ENCODE measurements around the gene PTGIS.

PTGIS gene

DNA sequence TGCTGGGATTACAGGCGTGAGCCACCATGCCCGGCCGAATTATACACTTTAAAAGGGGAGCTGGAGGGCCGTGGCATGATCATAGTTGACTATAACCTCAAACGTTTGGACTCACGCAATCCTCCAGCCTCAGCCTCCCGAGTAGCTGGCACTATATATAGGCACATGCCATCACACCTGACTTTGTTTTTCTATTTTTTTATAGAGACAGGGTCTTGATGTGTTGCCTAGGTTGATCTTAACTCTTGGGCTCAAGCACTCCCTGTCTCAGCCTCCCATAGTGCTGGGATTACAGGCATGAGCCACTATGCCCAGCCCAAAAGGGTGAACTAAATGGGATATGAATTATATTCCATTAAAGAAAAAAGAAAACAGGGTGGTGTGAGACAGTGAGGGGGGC, 7.8 kb downstream of the PTGIS start:
- DNase-seq (ENCODE audit: low read depth): no peak

GRCh38 chr20:49559411-49560081, 8.4 kb downstream of the PTGIS start:
- no peak for DNase-seq (ENCODE audit: low read depth)

DNA sequence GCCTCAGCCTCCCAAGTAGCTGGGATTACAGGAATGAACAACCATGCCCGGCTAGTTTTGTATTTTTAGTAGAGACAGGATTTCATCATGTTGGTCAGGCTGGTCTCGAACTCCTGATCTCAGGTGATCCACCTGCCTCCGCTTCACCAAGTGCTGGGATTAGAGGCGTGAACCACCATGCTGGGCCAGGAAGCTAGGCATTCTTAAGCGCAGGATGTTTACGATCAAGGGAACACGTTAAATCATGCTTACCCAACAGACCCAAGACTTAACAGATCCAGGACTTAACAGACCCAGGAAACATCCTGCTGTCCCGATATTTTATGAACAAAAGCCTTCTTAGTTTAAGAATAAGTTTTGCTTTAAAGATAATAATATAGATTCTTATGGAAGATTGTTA, 9.1 kb downstream of the PTGIS start:
- no peak for DNase-seq (ENCODE audit: low read depth)

DNA sequence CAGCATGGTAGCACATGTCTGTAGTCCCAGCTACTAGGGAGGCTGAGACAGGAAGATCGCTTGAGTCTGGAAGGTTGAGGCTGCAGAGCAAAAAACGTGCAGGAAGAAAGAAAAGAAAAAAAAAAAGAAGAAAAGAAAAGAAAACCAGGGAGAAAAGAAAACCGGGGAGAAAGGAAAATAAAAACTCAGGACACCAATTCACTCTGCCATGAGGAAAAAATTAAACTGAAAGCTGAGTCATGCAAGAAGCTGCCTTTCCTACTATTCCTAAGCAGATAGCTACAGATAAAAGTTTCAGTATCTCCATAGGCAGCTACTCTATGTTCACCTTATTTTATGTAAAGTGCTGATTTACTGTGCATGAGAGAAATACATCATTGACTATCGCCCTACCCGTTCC, 10.5 kb downstream of the PTGIS start:
- DNase-seq (ENCODE audit: low read depth): no peak

DNA sequence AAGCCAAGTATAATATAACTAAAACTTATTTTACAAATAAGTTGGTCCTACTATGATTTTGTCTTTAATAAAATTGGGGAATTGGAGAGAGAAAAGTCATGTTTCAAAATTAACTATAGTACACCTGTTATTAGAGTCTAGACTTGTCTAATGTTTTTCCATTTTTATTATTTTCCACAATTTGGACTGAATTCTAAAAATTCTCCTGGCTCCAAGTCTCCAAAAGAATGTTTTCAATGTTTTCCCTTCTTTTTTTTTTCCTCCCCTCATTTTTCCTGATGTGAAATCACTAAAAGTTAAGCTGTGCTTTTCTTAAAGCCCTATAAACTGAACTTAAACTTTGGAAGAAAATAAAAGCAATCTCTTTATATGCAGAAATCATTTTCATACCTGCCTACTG, 11.3 kb downstream of the PTGIS start:
- DNase-seq (ENCODE audit: low read depth): no peak

DNA sequence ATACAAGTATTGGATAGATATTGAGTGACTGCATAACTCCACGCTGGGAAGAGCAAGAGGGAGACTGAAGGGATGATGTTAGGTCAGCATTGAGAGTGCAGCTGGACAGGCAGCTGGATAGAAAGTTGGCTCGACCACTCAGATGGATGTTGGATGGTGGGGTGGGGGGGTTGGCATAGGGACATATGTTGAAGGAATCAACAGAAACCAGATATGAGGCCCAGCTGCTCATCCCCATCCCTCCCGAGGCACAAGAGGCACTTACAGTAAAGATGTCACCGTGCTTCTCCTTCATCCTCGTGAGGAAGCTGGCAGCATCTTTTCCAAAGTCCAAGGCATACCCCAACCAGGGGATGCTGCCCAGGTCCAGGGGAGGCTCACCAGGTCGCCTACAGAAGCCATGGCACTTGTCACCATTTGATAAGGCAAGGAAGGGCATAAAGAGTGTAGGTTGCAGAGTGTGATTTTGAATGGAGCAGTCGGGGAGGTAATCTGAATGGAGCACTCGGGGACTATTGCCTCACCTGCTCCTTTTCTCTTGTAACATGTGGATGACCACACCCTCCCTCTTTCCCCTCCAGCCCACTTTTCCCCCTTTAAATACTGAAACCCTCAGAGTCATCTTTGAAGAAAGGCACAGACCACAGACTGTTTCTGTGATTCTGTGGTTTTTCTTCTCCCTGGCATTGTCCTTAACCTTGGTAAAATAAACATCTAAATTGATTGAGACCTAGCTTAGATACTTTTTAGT, 18.0 kb downstream of the PTGIS start:
- DNase-seq (ENCODE audit: low read depth): no peak

- no peak for DNase-seq (ENCODE audit: low read depth)
Measured at GRCh38 chr20:49548371-49548947, 19.5 kb downstream of the PTGIS start.

DNA sequence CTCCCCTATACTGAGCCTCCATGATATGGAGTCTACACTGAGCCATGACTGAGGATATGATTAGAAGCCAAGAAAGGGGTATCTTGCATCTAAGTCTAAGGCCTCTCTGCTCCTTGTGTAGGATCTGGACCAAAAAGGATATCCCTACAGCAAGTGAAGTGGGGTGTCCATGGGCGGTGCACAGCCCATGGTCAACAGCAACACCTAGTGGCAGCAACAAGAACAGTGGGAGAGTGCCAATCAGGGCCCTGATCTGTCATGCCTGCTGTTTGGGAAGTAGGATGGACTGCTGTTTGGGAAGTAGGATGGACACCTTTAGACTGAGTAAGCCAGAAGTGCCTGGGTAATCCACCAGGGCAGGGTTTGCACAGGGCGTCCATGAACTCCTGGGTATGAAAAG, 22.4 kb downstream of the PTGIS start:
- DNase-seq (ENCODE audit: low read depth): no peak

DNA sequence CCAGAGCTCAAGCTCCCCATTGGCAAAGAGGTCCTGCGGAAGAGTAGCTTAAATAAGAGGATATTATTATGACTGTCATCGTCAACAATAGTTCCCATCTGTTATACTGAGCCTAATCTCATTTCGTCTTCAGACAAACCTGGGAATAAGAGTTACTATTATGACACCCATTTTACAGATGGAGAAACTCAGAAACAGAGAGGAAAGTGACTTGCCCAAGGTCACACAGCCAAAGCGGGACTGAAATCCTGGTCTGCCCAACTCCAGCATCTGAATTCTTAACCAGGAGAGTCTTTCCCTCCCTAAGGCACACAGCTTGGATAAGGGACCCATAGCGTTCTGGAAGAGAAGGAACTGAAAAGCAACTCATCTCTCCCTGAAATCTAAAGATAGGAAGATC, 23.4 kb downstream of the PTGIS start:
- DNase-seq (ENCODE audit: low read depth): no peak

- no peak for DNase-seq (ENCODE audit: low read depth)
Measured at GRCh38 chr20:49543858-49544437, 24.0 kb downstream of the PTGIS start.

DNA sequence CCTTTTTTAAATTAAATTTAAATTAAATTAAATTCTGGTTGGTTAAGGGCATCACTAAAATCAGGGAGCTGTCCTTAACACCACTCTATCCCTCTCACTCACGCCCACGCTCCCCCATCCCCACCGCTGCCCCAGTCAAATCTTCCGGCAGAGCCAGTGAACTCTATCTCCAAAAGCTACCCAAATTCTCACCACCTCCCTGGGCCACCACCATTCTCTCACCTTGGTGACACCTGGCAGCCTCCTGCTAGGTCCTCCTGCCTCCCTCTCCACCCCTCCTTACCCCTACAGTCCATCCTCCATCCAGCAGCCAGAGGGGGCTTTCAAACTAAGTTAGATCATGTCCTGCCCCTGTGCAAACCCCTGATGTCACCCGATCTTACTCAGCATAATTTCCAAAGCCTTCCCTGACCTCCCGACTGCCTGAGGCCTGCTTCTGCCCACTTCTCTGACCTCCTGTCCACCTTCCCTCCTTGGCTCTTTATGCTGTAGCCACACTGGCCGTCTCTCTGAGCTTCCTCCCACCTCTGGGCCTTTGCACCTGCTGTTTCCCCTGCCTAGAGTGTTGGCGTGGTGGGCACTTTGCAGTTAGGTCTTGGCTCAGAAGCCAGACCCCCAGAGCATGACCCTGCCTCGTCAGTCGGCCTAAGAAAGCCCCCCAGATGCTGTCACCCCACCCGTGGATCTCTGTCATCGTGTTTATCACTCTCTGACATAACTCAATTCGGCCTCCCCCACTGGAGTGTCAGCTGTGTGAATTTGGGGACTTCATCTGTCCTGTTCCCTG, 24.7 kb downstream of the PTGIS start:
- DNase-seq (ENCODE audit: low read depth): no peak

DNA sequence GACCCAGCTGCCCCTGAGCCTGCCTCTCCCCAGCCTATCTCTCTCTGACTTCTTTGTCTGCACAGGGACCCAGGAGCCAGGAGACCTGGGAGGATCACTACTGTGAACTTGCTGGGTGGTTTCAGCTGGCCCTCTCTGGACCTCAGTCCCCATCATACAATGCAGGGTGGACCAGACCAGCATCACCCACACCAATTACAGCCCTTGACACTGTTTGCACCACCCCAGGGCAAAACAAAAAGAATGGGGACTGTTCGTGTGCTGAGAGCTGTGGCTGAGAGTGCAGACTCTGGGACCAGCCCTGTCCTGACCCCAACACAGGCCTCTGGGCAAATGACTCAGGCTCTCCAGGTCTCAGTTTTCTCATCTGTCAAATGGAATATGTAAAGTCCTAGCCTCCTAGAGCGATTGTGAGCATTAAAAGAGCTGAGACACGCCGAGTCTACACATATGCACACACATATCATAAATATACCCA, 25.4 kb downstream of the PTGIS start:
- DNase-seq (ENCODE audit: low read depth): no peak

DNA sequence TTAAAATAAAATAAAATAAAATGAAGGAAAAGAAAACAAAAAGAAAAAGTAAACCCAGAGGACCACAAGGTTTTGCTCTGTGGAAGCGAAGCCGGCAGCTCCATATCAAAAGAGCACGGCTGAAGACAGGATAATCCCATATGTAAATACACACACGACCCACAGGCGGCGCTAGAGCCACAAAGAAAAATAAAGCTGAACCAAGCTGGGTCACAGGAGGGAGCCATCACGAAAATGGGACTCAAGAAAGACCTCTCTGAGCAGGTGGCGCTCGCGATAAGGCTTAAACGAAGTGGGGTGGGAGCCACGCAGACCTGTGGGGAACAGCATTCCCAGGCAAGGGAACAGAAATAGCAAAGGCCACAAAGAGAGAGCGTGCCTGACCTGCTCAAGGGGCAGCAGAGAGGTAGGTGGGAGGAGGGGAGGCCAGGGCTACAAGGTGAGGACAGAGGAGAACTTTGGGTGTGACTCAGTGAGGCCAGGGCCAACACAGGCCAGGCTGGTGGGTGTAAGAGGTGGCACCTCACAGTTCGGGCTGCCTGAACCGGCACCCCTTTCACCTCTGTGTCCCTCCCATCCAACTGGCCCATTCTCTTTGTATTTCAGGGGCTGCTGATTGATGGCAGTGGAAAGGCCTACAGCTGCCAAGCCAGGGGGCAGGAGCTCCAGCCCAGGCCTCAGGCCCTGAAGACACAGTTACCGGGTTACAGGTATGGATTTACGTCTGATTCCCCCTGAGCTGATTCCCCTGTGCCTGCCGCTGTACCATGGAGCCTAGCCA, 26.0 kb downstream of the PTGIS start:
- DNase-seq (ENCODE audit: low read depth): peak; percentile 38

- DNase-seq (ENCODE audit: low read depth): no peak
Measured at GRCh38 chr20:49540687-49541435, 27.1 kb downstream of the PTGIS start.

DNA sequence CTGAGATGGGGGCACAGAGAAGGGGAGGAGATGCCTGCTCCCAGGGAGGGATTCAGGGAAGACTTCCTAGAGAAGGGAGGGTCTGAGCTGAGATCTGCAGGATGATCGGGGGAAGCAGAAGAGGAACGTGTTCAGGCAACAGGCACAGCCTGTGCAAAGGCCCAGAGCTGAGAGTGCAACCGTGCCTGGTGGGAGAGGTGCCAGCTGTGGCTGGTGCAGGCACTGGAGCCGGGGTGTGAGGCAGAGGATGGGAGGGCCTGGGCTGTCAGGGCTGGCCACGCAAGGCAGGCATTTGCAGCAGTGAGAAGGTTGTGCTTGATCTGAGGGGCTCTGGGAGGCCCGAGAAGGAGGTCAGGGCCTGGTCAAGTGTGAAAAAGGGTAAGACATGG, 27.7 kb downstream of the PTGIS start:
- DNase-seq (ENCODE audit: low read depth): no peak

DNA sequence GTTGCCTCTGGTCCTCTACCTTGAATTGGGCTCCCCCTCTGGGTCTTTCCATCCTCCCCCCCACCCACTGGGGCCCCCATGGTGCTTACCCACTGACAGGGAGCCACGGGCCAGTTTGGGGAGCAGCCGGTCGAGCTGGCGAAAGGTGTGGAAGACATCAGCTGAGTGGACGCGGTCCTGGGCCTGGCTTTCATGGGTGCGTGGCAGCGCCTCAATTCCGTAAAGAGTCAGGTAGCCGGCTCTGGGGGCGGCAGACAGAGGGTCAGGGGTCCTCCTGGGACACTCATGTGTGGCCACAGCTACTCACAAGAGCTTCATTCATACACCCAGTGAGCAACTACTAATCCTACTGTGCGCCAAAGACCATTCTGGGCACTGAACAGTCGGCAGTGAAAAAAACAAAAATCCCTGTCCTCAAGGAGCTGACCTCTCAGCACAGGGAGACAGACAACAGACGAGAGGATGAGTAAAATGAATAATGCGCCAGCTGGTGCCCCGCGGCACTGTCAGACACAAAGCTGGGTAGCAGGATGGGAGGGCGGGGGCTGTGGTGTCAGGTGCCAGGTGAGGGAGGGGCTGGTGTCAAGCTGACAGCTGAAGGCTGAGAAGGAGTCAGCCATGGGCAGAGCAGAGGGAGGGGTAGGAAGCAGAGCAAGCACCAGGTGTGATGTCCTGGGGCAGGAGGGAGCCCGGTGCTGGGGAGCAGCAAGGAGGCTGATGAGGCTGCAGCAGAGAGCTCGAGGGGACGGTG, 28.3 kb downstream of the PTGIS start:
- no peak for DNase-seq (ENCODE audit: low read depth)

- no peak for DNase-seq (ENCODE audit: low read depth)
Measured at GRCh38 chr20:49538950-49539349, 29.0 kb downstream of the PTGIS start.

GRCh38 chr20:49534255-49534712, 33.7 kb downstream of the PTGIS start:
- DNase-seq (ENCODE audit: low read depth): peak; percentile 30

- no peak for DNase-seq (ENCODE audit: low read depth)
Measured at GRCh38 chr20:49532285-49532946, 35.5 kb downstream of the PTGIS start.
